Effector memory CD8-positive, alpha-beta T cell (primary cell): ENCODE results near the gene CFAP53.
A peak's percentile ranks its signal among the peaks of the same experiment; 100 is the strongest.
"Not testable (repeated sequence)": the region's sequence is repeated elsewhere in the genome, so short reads cannot be mapped to it uniquely, and the experiment has no call there.

Source experiments
- ATAC-seq: fragments of 150-1000 bp; cut with Tn5 transposase; replicated peaks from 2 replicates; pipeline ENCODE4 v1.10.0; 2021; ENCODE audit warnings: mild to moderate bottlenecking, moderate library complexity
- DNase-seq, 3 experiments: peaks; one replicate each; pipeline ENCODE4 v3.0.0; 2021
- H3K27ac Mint-ChIP-seq, 2 donors: one replicate each; pipeline ENCODE4 v1.8.0; 2022; ENCODE audit warnings: mild to moderate bottlenecking in 2 of 2, mixed read lengths in 2 of 2, moderate library complexity in 2 of 2
- H3K27me3 Mint-ChIP-seq, 2 donors: one replicate each; pipeline ENCODE4 v1.8.0; 2022; ENCODE audit warnings: mixed read lengths in 2 of 2
- H3K36me3 Mint-ChIP-seq: one replicate; pipeline ENCODE4 v1.8.0; 2022; ENCODE audit warnings: mild to moderate bottlenecking, moderate library complexity, mixed read lengths; ENCODE audit not compliant: insufficient read depth
- H3K4me1 Mint-ChIP-seq, 2 donors: one replicate each; pipeline ENCODE4 v1.8.0; 2022; ENCODE audit warnings: low read depth in 2 of 2, mixed read lengths in 2 of 2
- H3K4me3 Mint-ChIP-seq, 2 donors: one replicate each; pipeline ENCODE4 v1.8.0; 2022; ENCODE audit warnings: mild to moderate bottlenecking in 2 of 2, mixed read lengths in 2 of 2, moderate library complexity in 2 of 2
- H3K9me3 Mint-ChIP-seq, 2 donors: one replicate each; pipeline ENCODE4 v1.8.0; 2022; ENCODE audit warnings: mixed read lengths in 2 of 2

The CFAP53 gene

DNA sequence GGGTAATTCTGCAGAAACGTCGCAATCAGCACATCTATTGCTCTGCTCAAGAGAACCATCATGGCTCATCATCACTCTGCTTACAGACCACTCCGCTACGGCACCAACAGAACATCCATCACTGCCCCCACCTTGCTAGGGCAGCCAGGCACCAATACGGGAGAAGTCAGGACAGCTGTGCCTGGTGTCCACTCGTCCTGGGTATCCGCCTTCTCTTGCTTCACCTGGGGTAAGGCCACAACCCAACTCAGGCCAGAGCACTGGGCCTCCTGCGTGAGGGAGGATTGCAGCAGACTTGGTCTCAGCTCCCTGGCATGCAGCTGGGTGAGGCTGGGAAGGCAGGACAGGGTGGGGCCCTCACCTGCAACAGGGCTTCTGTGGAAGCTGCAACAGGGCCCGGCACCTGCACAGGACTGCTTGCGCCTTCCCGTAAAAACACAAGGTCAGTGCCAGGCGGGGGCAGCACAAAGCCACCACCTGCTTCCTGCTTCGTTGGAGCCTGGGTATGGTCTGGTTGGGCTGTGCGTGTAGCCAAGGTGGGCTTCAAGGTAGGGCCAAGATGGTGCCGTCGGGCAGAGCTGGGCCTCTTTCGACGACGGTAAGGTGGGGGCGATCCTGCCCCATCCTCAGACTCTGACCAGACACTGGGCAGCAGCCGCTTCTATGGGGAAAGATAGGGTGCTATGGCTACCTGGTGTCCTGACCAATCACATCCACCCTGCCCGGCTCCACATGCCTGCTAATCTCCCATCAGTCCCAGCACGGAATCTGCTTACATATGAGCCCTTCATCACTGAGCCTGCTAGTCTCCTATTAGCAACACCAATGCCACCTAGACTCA lies 7.1 kb upstream of the CFAP53 start:
- Mint-ChIP-seq H3K27me3 (no peaks in the 10 kb centered on the region), H3K4me1 (peaks cover 0 to 9% of the 10 kb centered on the region in 2 donors), H3K36me3 (peaks cover 48% of the 10 kb centered on the region), H3K9me3 (no peaks in the 10 kb centered on the region), H3K27ac (no peak overlapping the region), H3K4me3 (no peak overlapping the region)
- ATAC-seq: no peak
- DNase-seq: no peak

DNA sequence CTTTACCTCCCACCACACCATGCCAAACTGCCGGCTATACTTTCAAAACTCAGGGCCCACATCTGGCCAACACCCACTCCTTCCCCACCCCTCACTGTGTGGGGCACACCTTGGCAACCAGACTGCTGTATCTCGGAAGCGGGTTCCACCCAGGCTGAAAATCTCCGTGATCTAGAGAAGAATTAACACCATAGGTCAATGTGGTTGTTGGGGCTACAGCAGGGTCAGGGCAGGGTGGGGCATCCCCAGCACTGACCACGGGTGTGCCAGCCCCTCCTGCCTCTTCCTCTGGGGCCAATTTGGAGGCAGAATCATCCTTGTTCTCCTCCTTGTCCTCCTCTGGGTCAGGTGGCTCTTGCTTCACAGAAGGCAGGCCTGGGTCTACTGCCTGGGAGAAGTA lies 6.3 kb upstream of the CFAP53 start:
- Mint-ChIP-seq H3K27ac (peak overlapping the region in 1 of 2 donors; percentile 19), H3K36me3 (peaks cover 49% of the 10 kb centered on the region), H3K4me1 (peaks cover 0 to 9% of the 10 kb centered on the region in 2 donors), H3K27me3 (no peaks in the 10 kb centered on the region), H3K9me3 (no peaks in the 10 kb centered on the region), H3K4me3 (no peak overlapping the region)
- DNase-seq: no peak
- ATAC-seq: no peak

DNA sequence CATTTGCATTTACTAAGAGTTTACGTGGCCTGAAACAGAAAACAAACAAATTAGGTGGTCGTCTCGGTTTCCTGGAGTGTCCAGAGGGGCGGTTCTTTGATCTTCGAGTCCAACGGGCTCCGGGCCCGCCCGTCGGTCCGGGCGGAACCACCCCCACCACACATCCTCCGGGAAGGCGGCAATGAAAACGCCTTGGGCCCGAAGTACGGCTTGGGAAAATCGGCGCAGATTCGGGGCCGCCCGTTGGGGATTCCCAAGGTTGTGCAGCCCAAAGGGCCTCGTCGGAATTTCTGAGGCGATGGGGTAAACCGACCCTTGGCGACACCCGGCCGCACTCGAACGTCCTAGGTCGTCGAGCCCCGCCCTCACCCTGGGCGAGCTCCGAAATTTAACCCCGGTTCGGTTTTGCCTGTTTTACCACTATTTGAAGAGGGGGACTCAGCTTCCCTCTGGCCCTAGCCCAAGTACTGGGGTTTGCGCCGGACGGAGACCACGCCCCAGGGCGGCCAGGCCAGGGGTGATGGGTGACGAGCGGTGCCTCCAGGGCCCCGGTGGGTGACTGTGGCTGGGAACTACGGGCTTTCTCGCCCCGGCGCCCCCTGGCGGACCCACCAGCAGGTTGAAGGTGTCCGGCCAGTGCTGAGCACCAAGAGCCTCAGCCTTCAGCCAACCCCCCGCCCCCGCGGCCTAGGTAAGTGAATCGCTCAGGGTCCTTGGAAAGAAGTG lies 1.9 kb upstream of the CFAP53 start:
- no peaks in the 10 kb centered on the region for H3K27me3 Mint-ChIP-seq
- peak; percentile 66 to 71 (median 68) for DNase-seq
- peak; percentile 57 for ATAC-seq
- peaks cover 30% of the 10 kb centered on the region for H3K36me3 Mint-ChIP-seq
- H3K4me1 Mint-ChIP-seq: peaks cover 11 to 13% of the 10 kb centered on the region in 2 donors
- H3K27ac Mint-ChIP-seq: peak overlapping the region in 1 of 2 donors; percentile 77
- no peaks in the 10 kb centered on the region for H3K9me3 Mint-ChIP-seq
- H3K4me3 Mint-ChIP-seq: peak overlapping the region; percentile 63 to 74

- Mint-ChIP-seq H3K27ac (no peak overlapping the region), H3K4me3 (no peak overlapping the region), H3K27me3 (peaks cover 0 to 8% of the 10 kb centered on the region in 2 donors), H3K9me3 (no peaks in the 10 kb centered on the region), H3K4me1 (peaks cover 8 to 13% of the 10 kb centered on the region in 2 donors), H3K36me3 (peaks cover 13% of the 10 kb centered on the region)
- no peak for ATAC-seq
- DNase-seq: no peak
Measured at GRCh38 chr18:50262977-50263376, 3.3 kb downstream of the CFAP53 start.

DNA sequence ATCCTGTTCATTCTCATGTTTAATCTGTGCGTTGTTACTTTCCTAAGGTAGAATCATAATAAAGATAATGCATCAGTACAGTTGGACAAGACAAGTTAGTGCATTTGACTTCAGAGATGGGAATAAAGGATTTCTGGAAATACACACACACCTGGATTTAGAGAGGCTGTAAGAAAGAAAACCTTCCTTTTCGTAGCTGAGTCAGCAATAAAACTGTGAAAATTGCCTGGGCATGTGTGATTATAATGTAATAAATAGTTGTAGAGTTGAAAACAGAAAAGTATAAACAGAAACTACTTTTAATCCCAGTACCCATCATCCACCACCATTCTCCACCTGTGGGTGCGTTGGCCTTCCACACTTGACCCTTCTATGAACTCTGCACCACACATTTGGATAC lies 15.4 kb downstream of the CFAP53 start:
- no peak for ATAC-seq
- Mint-ChIP-seq H3K27me3 (no peaks in the 10 kb centered on the region), H3K4me3 (no peak overlapping the region), H3K27ac (no peak overlapping the region), H3K9me3 (no peaks in the 10 kb centered on the region), H3K36me3 (no peaks in the 10 kb centered on the region), H3K4me1 (peaks cover 0 to 2% of the 10 kb centered on the region in 2 donors)
- no peak for DNase-seq

DNA sequence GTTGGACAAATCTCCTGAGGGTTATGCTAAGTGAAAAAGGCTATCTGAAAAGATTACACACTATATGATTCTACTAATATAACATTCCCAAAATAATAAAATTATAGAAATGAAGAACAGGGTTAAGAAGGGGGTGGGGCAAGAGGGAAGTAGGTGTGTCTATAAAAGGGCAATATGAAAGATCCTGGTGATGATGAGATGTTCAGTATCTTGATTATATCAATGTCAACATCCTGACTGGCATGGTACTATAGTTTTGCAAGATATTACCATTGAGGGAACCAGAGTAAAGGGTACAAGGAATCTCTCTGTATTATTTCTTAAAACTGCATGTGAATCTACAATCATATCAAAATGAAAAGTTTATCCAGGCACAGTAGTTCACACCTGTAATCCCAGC lies 16.7 kb downstream of the CFAP53 start:
- peaks cover 0 to 2% of the 10 kb centered on the region in 2 donors for H3K4me1 Mint-ChIP-seq
- H3K27ac Mint-ChIP-seq: no peak overlapping the region
- H3K9me3 Mint-ChIP-seq: no peaks in the 10 kb centered on the region
- ATAC-seq (no peak), DNase-seq (no peak)
- no peaks in the 10 kb centered on the region for H3K36me3 Mint-ChIP-seq
- H3K27me3 Mint-ChIP-seq: no peaks in the 10 kb centered on the region
- H3K4me3 Mint-ChIP-seq: no peak overlapping the region

DNA sequence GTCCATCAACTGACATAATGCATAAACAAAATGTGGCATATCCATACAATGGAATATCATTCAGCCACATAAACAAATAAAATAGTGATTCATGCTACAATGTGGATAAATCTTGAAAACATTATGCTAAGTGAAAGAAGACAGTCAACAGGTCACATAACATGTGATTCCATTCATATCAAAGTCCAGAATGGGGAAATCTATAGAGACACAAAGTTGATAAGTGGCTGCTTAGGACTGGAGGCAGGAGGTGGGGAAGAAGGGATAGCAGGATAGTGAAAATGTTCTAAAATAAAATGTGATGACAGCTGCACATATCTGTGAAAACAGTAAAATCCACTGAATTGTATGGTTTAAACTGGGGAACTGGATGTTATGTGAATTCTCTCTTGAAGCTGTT lies 18.7 kb downstream of the CFAP53 start:
- DNase-seq (no peak), ATAC-seq (no peak)
- no peak overlapping the region for H3K4me3 Mint-ChIP-seq
- H3K27me3 Mint-ChIP-seq: no peaks in the 10 kb centered on the region
- H3K36me3 Mint-ChIP-seq: no peaks in the 10 kb centered on the region
- no peak overlapping the region for H3K27ac Mint-ChIP-seq
- no peaks in the 10 kb centered on the region for H3K9me3 Mint-ChIP-seq
- peaks cover 0 to 2% of the 10 kb centered on the region in 2 donors for H3K4me1 Mint-ChIP-seq

DNA sequence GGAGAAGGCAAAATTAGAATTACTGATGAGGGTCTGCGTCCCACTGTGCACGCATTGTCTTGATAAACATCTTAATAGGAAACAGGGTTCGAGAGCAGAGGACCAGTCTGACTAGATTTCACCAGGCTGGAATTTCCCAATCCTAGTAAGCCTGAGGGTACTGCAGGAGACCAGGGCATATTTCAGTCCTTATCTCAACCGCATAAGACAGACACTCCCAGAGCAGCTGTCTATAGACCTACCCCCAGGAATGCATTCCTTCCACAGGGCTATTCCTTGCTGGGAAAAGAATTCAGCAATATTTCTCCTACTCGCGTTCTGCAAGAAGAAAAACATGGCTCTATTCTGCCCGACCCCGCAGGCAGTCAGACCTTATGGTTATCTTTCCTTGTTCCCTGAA lies 24.5 kb downstream of the CFAP53 start:
- H3K4me1 Mint-ChIP-seq, H3K27ac Mint-ChIP-seq, ATAC-seq, DNase-seq, H3K36me3 Mint-ChIP-seq: not testable (repeated sequence)
- H3K27me3 Mint-ChIP-seq: peaks cover 0 to 15% of the 10 kb centered on the region in 2 donors
- H3K4me3 Mint-ChIP-seq: peak overlapping the region in 1 of 2 donors; percentile 20
- peaks cover 0 to 15% of the 10 kb centered on the region in 2 donors for H3K9me3 Mint-ChIP-seq

GRCh38 chr18:50240080-50240563 lies 26.2 kb downstream of the CFAP53 start:
- no peak overlapping the region for H3K4me3 Mint-ChIP-seq
- ATAC-seq (no peak), DNase-seq (no peak)

DNA sequence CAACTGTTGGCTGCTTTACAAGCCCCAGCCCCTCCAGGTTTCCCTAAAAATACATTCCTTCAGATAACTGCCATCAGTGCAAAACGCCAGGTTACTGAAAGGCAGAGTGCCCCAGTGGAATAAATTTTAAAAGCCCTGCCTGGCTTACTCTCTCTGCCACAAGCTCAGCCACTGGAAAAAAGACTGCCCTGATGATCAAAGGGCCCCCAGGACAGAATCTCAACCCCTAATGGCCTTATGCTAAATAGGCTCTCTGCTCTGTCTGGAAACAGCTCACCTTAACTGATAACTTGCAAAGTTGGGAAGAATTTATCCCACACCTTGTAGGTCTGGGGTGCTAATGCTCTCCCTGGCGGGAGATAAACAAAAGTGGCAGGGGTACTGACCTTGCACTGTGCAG lies 33.9 kb downstream of the CFAP53 start:
- Mint-ChIP-seq H3K4me3 (no peak overlapping the region), H3K9me3 (no peaks in the 10 kb centered on the region), H3K27me3 (peaks cover 39 to 58% of the 10 kb centered on the region in 2 donors), H3K4me1 (no peaks in the 10 kb centered on the region), H3K27ac (no peak overlapping the region), H3K36me3 (no peaks in the 10 kb centered on the region)
- no peak for DNase-seq
- ATAC-seq: no peak

More at GRCh38 chr18:50240080-50240563, 26.2 kb downstream of the CFAP53 start:
- peaks cover 0 to 15% of the 10 kb centered on the region in 2 donors for H3K9me3 Mint-ChIP-seq
- H3K36me3 Mint-ChIP-seq: no peaks in the 10 kb centered on the region
- peaks cover 10 to 30% of the 10 kb centered on the region in 2 donors for H3K27me3 Mint-ChIP-seq
- H3K4me1 Mint-ChIP-seq: no peaks in the 10 kb centered on the region
- no peak overlapping the region for H3K27ac Mint-ChIP-seq

- H3K27me3 Mint-ChIP-seq: peaks cover 39 to 57% of the 10 kb centered on the region in 2 donors
- no peak overlapping the region for H3K4me3 Mint-ChIP-seq
- no peak overlapping the region for H3K27ac Mint-ChIP-seq
- H3K36me3 Mint-ChIP-seq: no peaks in the 10 kb centered on the region
- no peak for DNase-seq
- no peaks in the 10 kb centered on the region for H3K4me1 Mint-ChIP-seq
- no peak for ATAC-seq
- H3K9me3 Mint-ChIP-seq: no peaks in the 10 kb centered on the region
Measured at GRCh38 chr18:50231621-50232020, 34.7 kb downstream of the CFAP53 start.

DNA sequence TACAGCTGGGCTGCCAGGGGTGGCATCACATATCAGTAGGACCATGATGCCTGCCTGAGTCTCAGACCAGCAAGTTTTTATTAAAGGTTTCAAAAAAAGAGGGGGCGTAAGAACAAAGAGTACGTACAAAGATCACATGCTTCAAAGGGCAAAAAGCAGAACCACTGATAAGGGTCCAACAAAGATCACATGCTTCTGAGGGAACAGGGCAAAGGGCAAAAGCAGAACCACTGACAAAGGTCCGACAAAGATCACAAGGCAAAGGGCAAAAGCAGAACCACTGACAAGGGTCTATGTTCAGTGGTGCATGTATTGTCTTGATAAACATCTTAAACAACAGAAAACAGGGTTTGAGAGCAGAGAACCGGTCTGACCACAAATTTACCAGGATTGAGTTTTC lies 46.0 kb downstream of the CFAP53 start:
- H3K27me3 Mint-ChIP-seq: peaks cover 64 to 79% of the 10 kb centered on the region in 2 donors
- not testable (repeated sequence) for H3K4me1 Mint-ChIP-seq, H3K9me3 Mint-ChIP-seq, H3K27ac Mint-ChIP-seq, DNase-seq, H3K4me3 Mint-ChIP-seq, ATAC-seq, H3K36me3 Mint-ChIP-seq

GRCh38 chr18:50218432-50219197 lies 47.7 kb downstream of the CFAP53 start:
- DNase-seq (peak; percentile 16 to 36 (median 35)), ATAC-seq (peak; percentile 51)
- Mint-ChIP-seq H3K4me3 (no peak overlapping the region), H3K9me3 (peaks cover 0 to 5% of the 10 kb centered on the region in 2 donors), H3K27ac (no peak overlapping the region), H3K4me1 (peaks cover 0 to 2% of the 10 kb centered on the region in 2 donors), H3K36me3 (no peaks in the 10 kb centered on the region), H3K27me3 (peaks cover 66 to 86% of the 10 kb centered on the region in 2 donors)
